COLO668 (cell line): ENCODE results near the gene PSMD13.
"Not testable (repeated sequence)": the region's sequence is repeated elsewhere in the genome, so short reads cannot be mapped to it uniquely, and the experiment has no call there.

ENCODE experiments used
- DNase-seq: peaks from one replicate; lab custom pipeline; 2025; ENCODE audit not compliant: unreplicated experiment; lab: John Stamatoyannopoulos, UW

PSMD13 gene

DNA sequence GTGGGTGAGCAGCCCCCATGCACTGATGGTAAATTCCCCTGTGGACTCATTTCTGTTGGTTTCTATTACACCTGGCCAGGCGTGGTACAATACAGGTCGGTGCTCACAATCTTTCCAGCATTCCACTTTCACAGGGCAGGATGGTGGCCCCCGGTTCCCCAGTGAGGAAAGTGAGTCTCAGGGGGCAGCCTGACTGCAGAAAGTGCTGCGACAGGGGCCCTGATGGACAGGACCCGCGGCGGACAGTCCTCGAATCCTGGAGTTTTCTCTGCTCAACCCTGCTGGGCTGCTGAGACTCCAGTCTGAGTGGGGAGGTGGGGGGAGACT lies 49.1 kb downstream of the PSMD13 start:
- no peak for DNase-seq

DNA sequence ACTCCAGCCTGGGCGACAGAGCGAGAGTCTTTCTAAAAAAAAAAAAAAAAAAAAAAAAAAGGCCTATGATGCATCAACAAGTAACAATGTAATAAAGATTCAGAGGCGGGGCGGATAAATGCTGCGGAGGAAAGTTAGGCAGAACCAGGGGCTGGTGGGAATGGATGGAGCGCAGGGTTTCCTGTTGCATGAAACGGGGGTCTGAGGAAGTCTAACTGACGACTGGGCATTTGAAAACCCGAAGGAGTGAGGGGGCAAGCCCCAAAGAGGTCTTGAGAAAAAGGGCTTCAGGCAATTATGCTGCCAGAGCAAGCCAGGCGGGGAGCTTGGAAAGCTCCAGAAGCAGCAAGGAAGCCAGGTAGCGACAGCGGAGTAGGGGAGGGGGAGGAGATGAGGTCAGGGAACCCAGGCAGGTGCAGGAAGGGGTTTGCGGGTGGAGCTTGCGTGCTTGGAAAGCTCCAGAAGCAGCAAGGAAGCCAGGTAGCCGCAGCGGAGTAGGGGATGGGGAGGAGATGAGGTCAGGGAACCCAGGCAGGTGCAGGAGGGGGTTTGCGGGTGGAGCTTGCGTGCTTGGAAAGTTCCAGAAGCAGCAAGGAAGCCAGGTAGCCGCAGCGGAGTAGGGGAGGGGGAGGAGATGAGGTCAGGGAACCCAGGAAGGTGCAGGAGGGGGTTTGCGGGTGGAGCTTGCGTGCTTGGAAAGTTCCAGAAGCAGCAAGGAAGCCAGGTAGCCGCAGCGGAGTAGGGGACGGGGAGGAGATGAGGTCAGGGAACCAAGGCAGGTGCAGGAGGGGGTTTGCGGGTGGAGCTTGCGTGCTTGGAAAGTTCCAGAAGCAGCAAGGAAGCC lies 50.4 kb downstream of the PSMD13 start:
- DNase-seq = not testable (repeated sequence)

DNA sequence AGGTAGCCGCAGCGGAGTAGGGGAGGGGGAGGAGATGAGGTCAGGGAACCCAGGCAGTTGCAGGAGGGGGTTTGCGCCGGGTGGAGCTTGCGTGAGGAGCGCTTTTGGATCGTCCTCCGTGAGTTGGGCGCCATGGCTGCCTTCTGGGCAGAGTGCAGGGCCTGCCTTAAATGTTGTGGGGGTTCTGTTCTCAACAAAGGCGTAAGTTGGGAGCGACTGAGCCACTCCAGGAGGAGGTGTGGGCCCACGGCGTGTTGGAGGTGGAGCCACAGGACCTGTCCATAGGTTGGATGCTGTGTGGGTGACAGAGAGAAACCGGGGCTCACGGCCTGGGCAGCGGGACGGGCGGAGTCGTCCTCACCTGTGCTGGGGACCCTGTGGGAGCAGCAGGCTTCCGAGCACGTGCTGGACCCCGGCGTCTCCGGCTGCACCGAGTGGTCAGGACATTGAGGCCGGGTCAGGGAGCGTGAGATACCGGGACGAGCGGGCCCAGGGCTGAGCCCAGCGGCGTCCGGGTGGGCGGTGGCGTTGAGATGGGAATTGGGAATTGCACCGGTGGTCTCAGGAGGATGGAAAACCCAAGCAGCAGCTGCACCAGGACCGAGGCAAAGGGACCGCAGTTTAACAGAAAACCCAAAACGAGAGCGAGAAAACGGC lies 51.2 kb downstream of the PSMD13 start:
- no peak for DNase-seq

DNA sequence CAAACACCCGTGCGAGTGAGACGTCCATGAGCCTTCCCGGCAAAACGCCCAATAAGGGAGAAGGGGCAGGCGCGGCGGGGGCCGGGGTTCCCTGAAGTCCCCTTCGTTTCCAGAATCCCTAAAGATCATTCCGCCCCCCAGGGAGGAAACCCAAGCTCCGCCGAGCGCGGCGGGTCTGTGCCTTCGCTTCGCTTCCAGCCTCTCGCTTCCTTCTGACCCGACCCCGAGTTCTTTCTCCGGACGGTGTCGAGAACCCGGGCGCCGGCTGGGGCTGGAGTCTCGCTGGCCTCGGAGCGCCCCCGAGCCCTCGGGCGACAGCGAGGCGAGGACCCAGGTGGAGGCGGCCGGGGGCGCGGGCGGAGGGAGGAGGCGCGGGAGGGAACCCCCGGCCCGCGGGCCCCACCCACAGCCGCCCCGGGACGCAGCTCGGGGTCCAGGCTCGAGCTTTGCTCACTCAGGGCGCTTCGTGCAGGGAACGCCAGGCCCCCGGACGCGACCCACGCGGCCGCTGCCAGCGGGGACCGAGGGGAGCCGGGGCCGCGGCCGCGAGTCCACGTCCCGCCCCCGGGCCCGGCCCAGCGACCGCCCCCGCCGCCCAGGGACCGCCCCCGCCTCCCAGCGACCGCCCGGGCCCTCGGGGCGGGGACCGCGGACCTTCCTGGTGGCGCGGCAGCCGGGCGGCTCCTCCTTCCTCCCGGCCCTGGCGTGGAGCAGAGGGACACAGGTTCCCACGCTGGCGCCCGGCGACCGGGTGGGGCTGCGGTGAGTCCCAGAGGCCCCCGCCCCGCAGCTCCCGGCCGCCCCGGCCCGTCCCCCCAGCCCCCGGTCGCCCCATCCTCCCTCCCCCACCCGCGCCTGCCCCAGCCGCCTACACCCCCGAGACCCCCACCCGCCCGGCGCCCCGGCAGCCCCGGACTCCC lies 52.0 kb downstream of the PSMD13 start, which contains the start of gene PGGHG:
TSS of gene PGGHG (plus strand) at position 649 of the 920 bp plus-strand sequence. CDS start 691 bp downstream, outside the sequence.
- peak; percentile 7 for DNase-seq

DNA sequence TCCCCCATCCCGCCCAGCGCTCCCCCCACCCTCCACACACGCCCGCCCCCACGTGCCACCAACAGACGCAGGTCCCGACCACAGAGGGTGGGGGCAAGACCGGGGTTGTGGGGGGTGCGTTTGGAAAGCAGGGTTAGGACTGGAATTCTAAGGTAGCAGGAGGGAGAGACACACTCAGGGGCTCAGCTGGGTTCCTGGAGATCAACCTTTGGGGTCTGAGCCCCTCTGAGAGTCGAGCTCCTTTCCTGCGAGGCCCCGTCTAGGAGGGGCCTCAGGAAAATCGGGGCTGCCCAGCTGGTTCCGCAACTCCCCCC lies 52.6 kb downstream of the PSMD13 start:
- no peak for DNase-seq

DNA sequence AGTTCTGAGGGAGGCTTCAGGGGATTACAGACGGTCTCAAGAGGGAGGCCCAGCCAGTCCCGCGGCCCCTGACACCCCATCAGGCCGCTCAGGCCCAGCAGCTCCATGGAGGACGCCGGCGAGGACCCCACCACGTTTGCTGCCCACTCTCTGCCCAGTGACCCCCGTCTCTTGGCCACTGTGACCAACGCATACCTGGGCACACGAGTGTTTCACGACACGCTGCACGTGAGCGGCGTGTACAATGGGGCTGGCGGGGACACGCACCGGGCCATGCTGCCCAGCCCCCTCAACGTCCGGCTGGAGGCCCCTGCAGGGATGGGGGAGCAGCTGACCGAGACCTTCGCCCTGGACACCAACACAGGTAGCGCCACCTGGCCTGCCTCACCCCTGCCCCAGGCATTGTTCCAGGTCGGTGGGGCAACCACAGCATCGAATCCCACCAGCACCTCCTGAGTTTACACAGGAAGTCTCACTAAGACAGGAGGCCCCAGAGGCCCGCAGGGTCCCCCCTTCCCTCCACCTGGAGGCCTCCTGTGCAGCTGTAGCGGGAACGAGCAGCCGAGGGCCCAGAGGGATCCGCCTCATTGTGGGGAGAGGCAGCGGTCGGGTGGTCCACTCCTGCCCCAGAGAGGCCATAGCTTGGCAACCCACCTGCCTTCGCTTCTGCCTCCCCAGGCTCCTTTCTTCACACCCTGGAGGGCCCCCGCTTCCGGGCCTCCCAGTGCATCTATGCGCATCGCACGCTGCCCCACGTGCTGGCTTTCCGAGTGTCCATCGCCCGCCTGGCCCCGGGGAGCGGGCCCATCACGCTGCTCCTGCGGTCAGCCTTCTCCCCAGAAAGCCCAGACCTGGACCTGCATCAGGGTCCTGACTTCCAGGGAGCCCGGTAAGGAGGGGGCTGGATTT lies 53.2 kb downstream of the PSMD13 start:
- no peak for DNase-seq

DNA sequence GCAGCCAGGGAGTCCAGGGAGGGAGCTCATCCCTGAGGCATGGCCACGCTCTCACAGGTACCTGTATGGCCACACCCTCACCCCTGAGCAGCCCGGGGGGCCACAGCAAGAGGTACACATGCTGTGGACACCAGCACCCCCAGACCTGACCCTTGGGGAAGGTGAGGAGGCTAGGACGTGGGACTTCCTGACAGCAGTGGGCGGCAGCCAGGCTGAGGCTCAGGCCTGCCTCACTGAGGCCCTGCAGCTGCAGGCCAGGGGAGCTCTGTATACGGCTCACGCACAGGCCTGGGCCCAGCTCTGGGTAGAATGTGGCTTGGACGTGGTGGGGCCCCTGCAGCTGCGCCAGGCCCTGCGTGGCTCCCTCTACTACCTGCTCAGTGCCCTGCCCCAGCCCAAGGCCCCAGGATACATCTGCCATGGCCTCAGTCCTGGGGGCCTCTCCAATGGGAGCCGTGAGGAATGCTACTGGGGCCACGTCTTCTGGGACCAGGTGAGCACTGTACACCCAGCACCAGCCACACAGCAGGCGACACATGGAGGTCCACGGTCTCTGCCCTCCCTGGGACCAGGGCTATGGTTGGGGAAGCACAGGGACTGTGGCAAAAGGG lies 54.0 kb downstream of the PSMD13 start:
- no peak for DNase-seq

DNA sequence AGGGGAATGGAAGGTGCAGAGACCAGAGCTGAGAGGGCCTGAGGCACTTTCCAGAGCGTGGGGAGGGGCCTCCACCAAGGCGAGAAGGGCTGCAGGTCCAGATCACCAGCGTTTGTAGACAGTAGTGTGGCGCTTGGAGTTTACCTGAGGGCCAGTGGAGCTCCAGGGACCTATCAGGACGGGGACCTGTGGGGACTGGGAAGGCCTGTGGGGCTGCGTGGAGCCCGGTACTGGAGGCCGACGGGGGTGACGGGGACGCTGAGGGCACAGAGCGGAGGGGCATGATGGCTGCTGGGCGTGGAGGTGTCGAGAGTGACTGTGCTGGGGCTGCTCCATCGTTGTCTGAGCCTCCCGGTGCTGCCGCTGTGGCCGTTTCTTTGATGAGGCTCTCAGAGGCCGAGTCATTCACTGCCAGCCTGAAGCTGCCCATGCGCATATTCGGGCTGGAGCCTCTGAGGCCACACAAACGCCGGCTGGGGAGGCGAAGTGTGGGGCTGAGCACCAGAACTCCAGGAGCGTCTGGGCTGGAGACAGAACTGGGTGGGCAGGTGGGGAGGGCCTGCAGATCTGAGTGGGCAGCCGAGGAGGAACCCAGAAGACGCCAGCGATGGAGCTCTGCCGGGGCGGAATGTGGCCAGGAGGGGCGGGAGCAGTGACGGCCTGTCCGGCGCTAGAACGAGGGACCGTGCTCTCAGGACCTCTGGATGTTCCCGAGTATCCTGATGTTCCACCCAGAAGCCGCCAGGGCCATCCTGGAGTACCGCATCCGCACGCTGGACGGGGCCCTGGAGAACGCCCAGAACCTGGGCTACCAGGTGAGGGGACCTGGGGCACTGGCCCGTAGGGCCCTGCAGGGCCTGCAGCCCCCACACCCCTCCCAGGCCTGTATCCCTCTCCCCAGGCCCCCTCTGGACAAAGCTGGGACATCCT lies 54.8 kb downstream of the PSMD13 start:
- DNase-seq = no peak

DNA sequence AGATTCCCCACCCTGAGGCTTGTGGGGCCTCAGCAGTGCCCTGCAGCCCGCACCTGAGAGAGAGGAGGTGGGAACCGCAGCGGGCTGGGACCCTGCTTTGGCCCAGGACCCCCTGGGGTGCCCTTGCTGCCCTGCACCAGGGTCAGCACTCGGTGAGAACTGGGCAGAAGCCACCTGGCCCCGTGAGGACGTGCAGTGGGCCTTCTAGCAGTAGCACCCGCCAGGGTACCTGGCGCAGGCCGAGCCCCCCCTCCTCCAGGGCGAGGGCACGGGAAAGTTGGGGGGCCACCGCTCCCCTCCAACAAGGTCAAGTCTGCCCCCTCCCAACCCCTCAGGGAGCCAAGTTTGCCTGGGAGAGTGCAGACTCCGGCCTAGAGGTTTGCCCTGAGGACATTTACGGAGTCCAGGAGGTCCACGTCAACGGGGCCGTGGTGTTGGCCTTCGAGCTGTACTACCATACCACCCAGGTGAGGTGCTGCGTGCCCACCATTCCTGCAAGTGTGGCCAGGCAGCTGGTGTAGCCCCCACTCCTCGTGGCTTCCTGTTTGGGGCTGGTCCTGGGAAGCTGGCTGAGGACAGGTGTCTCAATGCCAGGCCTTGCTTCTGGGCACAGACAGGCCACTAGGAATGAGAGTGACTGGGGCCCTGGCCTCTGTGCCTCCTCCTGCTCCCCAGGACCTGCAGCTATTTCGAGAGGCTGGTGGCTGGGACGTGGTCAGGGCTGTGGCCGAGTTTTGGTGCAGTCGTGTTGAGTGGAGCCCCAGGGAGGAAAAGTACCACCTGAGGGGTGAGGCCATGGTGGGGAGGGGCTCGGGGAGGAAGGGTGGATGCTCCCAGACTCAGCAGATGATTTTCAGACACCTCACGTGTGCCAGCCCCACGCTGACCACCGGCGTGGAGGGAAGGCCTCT lies 55.7 kb downstream of the PSMD13 start:
- no peak for DNase-seq

DNA sequence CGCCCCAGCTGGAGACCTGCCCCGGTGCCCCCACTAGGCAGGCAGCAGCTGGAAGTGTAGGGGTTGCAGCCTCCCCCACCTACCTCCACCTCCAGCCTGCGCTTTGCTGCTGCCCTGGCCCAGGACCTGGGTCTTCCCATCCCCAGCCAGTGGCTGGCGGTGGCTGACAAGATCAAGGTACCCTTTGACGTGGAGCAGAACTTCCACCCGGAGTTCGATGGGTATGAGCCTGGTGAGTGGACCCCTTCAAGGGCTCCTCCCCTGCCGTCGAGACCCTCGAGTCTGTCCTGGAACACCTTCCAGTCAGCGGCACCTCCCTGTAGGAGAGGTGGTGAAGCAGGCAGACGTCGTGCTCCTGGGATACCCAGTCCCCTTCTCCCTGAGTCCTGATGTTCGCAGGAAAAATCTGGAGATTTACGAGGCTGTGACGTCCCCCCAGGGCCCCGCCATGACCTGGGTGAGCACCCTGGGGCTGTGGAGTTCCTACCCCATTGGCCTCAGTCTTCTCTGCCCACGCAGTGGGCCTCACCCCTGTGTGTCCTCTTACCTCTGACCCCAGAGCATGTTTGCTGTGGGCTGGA lies 56.6 kb downstream of the PSMD13 start:
- no peak for DNase-seq

DNA sequence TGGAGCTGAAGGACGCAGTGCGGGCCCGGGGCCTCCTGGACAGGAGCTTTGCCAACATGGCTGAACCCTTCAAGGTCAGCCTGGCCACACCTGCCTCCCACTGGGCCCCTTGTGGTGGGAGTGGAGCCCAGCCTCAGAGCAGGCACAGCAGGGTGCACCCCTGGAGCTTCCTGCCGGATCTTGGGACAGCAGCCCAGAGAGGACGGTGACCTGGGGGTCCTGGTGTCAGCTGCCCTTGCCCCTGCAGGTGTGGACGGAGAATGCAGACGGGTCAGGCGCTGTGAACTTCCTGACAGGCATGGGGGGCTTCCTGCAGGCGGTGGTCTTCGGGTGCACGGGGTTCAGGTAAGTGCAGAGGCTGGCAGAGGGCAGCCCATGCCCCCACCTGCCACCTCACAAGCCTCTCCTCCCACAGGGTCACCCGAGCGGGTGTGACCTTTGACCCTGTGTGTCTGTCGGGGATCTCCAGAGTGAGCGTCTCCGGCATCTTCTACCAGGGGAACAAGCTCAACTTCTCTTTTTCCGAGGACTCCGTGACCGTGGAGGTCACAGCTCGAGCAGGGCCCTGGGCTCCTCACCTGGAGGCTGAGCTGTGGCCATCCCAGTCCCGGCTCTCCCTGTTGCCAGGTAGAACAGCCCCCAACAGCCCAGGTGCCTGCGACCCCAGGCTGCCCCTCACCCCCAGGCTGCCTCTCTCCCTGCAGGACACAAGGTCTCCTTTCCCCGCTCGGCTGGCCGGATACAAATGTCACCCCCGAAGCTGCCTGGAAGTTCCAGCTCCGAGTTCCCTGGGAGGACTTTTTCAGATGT lies 57.3 kb downstream of the PSMD13 start:
- DNase-seq = no peak

DNA sequence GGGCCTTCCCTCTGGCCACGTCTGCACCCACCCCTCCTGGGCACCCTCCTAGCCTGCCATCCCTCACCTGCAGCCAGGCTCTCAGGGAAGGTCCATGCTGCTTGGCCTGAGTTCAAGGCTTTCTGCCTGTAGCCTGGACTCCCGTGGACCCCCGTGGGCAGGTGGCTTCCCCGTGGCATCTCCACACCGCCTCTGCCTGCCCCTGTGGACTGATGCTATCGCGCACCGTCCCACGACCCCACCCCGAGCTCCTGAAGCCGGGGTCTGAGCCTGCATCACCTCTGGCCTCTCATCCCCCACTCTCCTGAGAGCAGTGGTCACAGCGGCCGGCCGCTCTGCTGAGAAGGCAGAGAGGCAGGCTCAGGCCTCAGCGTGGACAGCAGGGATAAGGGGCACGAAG lies 58.0 kb downstream of the PSMD13 start:
- DNase-seq = no peak

DNA sequence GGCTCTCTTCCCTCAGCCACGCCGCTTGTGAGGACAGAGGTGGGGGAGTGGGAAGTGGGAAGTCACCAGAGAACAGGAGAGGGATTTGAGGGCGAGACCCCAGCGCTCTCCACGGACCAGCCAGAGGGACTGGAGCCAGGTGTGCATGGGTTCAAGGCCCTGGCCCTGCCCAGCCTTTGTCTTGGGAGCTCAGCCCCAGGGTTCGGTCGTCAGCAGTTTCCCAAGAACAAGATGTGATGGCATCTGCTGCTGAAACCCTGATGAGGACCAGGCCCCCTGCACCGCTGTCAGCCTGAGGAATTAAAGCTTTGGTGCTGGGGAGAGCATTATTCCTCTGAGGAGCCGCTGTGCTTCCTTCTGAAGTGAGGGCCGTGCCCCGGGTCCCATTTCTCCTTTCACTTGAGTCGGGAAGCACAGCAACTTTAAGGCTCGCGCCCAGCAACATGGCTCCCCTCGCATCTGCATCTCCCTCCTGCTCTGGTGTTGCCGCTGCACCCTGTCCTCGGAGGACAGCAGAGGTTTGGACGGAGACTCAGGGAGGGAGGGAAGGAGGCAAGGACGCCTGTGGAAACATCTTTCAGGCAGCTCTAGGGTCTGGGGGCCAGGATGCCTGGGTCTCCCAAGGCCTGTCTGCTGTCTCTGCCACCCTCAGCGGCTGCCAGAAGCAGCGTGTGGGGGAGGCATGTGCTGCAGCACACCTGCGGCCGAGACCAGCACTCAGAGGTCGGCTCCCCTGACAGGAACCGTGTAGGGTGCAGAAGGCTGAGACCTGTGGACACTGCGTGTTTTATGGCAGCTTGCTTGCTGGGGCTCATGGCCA lies 58.8 kb downstream of the PSMD13 start:
- no peak for DNase-seq

DNA sequence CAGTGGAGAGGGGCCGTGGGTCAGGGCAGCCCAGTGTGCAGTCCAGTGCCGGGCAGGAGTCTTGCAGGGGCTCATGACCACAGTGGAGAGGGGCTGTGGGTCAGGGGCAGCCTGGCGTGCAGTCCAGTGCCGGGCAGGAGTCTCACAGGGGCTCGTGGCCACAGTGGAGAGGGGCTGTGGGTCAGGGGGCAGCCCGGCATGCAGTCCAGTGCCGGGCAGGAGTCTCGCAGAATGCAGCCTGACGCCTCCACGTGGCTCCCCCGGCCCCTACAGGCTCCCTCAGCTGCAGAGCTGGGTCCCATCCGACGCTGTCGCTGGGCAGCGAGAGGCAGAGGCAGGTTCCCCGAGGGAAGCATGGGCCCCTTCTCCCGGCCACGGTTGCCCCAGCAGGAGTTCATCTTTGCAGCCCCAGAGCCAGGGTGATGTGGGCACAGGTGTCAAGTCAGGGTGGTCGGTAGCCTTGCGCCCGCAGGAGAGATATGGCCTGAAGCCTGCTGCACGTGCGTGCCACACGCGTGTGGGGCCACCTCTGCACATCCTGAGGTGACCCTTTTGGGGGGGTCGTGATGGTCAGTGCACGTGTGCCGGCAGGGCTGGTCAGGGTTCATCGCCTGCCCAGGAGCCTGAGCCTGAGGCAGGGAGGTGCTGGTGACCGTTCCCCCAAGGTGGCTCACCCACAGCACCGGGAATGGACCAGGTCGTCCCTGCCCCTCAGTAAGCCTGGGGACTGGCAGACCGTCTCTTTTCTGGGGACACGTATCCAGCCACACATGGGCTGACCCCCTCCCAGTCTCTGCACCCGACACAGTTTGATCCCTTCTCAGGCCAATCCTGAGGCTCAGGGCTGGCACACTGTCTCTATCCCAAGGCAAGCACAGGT lies 59.6 kb downstream of the PSMD13 start:
- DNase-seq = no peak

DNA sequence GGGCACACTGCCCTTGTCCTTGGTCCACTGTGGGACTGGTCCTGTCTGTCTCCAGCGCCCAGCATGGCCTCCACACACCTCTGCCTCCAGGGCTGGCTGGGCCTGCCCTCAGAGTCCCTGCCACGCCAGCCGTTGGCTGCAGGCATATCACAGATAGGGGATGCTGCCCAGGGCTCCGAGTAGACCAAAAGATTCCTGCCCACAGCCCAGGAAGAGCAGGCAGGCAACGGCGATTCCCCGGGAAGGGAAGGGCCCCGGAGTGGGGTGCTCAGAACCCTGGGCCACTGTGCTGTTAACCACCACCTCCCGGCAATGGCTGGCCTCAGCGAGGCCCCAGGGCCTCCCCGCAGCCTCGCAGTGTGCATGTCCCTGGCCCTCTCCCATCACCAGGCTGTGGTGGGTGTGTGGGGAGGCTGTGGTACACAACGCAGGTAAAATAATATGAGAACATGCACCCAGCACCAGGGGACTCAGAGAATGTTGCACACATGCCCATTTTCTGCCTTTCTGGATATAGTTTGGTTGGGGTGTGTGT lies 60.3 kb downstream of the PSMD13 start:
- DNase-seq = no peak
